GM12801 (cell line): ENCODE results near the gene FHDC1.

Experiments
- CTCF ChIP-seq: IDR thresholded peaks from one replicate; pipeline ENCODE4 v1.5.1; 2011; ENCODE audit warnings: control low read depth; ENCODE audit not compliant: insufficient read length; ENCODE audit errors: extremely low read depth

The FHDC1 gene

GRCh38 chr4:152936446-152937335, 568 bp downstream of the FHDC1 start:
- TF ChIP-seq CTCF: no peak

DNA sequence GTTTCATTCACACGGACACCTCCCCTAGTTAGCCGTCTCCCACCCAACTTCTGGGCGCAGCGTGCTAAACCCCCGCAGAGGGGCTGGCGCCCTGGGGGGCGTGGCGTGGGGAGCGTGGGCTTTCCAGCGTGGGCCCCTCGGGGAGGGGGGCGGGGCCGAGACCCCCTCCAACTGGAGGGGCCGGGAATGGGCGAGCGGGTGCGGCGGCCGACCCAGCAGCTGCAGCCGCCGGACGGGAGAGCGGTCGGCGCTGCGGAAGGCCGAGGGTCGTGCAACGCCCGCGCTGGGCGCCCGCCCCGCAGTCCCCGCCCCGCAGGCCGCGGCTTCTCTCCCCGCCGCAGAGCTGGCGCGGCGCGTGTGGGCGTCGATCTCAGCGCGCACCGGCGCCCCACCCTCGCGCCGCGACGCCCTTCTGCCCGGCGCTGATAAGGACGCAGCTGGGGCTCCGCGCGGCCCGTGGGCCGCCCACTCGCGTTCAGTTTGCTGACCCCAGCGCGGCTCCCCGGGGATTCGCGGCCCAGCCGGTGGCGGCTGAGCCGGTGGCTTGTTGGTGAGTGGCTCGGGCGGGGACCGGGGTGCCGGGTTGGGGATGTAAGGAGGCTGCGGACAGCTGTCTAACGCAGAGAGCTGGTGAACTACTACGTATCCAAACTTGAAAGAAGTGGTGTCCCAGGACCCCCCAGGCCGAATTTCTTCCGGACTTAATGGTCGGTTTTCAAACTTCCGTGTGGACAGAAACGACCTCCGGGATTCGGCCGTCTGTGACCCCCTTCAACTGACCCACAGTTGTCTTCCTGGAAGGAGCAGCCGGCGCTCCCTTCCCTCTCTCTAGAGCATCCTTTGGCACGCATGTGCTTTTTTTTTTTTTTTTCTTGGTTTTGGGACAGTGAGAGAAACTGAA, 1.5 kb downstream of the FHDC1 start:
- no peak for TF ChIP-seq CTCF

DNA sequence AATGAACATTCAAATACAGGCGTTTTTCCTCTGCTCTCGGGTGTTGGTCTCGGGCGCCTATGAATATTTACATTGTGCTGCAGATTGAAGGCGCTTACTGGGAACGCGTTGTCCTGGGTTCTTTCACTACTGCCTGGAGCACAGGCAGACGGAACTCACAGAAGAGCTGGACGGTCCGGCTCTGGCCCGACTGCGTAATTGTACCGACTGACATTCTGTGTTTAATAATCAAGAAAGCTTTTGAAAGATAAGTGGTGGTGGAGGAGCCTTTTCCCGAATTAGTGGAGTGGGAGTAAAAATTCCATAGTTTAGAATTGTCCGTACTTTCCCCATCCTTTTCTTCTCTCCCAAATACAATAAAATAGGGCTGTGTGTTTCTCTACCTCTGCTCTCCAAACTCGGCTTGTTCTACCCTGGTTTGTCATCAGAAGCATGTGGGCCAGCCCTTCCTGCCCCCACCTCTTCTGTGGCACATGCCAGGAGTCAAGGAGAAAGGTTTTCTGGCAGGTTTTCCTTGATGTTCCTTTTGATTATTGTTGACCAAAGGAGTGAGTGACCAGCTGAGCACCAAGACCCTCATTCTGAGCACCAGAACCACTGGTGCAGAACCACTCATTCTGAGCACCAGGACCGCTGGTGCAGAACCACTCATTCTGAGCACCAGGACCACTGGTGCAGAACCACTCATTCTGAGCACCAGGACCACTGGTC, 2.3 kb downstream of the FHDC1 start:
- TF ChIP-seq CTCF: no peak

DNA sequence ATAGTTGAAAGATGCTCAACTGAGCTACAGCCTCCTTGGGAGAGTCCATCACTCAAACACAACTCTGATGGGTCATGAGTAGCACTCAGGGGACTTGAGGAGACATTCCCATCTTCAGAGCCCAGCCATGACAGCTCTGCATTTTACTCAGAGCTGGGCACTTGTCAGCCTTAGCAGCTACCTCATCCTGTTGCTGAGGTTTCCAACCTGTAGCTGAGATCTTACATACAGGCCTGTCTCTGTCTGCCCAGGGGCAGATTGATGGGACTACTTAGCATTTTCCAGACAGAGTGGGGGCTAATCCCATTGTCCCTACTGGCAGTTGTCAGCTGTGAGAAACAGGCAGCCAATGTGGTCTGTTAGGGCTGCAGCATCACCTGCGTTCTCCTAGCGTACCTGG, 3.5 kb downstream of the FHDC1 start:
- TF ChIP-seq CTCF: no peak

GRCh38 chr4:152940461-152940860, 4.3 kb downstream of the FHDC1 start:
- TF ChIP-seq CTCF: no peak

DNA sequence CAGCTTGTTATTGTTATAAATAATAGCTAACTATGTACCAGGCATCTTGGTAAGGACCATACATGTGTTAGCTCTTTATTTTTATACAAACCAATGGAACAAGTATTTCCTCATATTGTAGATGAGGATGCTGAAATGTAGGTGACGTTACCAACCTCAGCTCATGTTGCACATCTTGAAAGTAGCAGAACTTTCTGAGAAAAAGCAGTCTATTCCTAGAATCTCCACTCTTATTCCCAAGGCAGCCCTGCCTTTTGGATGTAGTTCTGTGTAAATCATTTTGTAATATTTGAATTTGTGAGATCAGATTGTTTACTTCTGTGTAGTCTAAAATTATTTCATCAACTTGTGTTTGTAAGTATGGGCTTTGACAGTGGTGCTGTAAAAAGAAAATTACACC, 5.3 kb downstream of the FHDC1 start:
- TF ChIP-seq CTCF: no peak

DNA sequence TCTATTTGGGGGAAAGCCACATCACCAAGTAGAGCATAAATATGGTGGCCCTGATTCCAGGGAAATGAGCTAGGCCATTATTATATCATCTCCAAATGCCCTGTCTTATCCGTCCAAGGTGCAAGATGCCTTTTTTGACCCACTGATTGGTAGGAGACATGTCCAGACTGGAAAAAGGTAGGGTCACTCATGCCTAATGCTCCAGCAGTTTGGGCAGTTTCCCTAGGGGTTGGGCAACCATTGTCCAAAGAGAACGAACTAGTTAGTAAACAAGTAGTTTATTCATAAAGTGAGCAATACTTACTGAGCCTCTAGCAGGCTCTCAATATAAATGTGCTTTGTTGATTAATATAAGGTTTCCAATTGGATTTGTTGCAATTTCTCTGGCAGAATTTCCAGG, 6.2 kb downstream of the FHDC1 start:
- no peak for TF ChIP-seq CTCF
